Chondrocyte (in vitro differentiated cells): Measurements from ENCODE around the gene DNM3. TPM values are rescaled to one million over a fixed set of nuclear protein-coding genes. Genes with fewer than 3 reads are reported as not detected.
A peak's percentile ranks its signal among the peaks of the same experiment; 100 is the strongest.

Source experiments
- DNase-seq: peaks from one replicate; pipeline ENCODE4 v3.0.0; 2021; ENCODE audit warnings: mixed read lengths, low spot score
- H3K27ac Mint-ChIP-seq: one replicate; pipeline ENCODE4 v1.8.0; 2021; ENCODE audit warnings: mild to moderate bottlenecking, moderate library complexity, mixed read lengths; ENCODE audit not compliant: unreplicated experiment
- H3K27me3 Mint-ChIP-seq: 2 replicates; pipeline ENCODE4 v1.8.0; 2021; ENCODE audit warnings: low read depth, mixed read lengths
- H3K36me3 Mint-ChIP-seq: 2 replicates; pipeline ENCODE4 v1.8.0; 2021; ENCODE audit warnings: low read depth, mixed read lengths
- H3K4me1 Mint-ChIP-seq: 2 replicates; pipeline ENCODE4 v1.8.0; 2021; ENCODE audit warnings: low read depth, mild to moderate bottlenecking, mixed read lengths
- H3K4me3 Mint-ChIP-seq: one replicate; pipeline ENCODE4 v1.8.0; 2021; ENCODE audit warnings: mild to moderate bottlenecking, moderate library complexity, mixed read lengths; ENCODE audit not compliant: unreplicated experiment
- H3K9me3 Mint-ChIP-seq: 2 replicates; pipeline ENCODE4 v1.8.0; 2021; ENCODE audit warnings: low read depth, mixed read lengths
- CTCF ChIP-seq: fragments of 200-600 bp; sonication (generic); IDR thresholded peaks from 2 replicates; pipeline ENCODE4 v1.5.0; 2021; ENCODE audit warnings: antibody characterized with exemption, mild to moderate bottlenecking, moderate library complexity
- total RNA-seq: library from RNA; stranded (reverse); gene quantifications from 3 replicates; pipeline ENCODE4 v1.2.1, GENCODE V29; 2021

Gene DNM3
- total RNA-seq, 1 donor from 2014 or later, result 12.4 TPM

- Mint-ChIP-seq H3K36me3 (peaks cover 6% of the 10 kb centered on the region), H3K27ac (peak overlapping the region; percentile 63), H3K4me3 (no peak overlapping the region), H3K4me1 (peaks cover 55% of the 10 kb centered on the region), H3K9me3 (peaks cover 2% of the 10 kb centered on the region), H3K27me3 (no peaks in the 10 kb centered on the region)
- TF ChIP-seq CTCF, result no peak
- no peak for DNase-seq
Observed at GRCh38 chr1:172414331-172414730, 573.0 kb downstream of the DNM3 start.

- H3K27me3 Mint-ChIP-seq, result no peaks in the 10 kb centered on the region
- H3K36me3 Mint-ChIP-seq, result peaks cover 6% of the 10 kb centered on the region
- no peak for TF ChIP-seq CTCF
- DNase-seq, result no peak
- H3K4me3 Mint-ChIP-seq, result no peak overlapping the region
- H3K27ac Mint-ChIP-seq, result no peak overlapping the region
- H3K9me3 Mint-ChIP-seq, result peaks cover 2% of the 10 kb centered on the region
- peaks cover 46% of the 10 kb centered on the region for H3K4me1 Mint-ChIP-seq
Observed at GRCh38 chr1:172416496-172417035, 575.3 kb downstream of the DNM3 start.

GRCh38 chr1:172417557-172417956, 576.3 kb downstream of the DNM3 start:
- Mint-ChIP-seq H3K9me3 (peaks cover 2% of the 10 kb centered on the region), H3K27ac (no peak overlapping the region), H3K4me3 (no peak overlapping the region), H3K4me1 (peaks cover 38% of the 10 kb centered on the region), H3K27me3 (no peaks in the 10 kb centered on the region), H3K36me3 (peaks cover 6% of the 10 kb centered on the region)
- TF ChIP-seq CTCF, result no peak
- DNase-seq, result no peak

GRCh38 chr1:172420385-172420784, 579.1 kb downstream of the DNM3 start, which contains the start of gene C1orf105:
TSS of gene C1orf105 (plus strand) at chr1:172420685. CDS start at chr1:172420886, 201 bp downstream.
- Mint-ChIP-seq H3K36me3 (peaks cover 3% of the 10 kb centered on the region), H3K4me3 (no peak within 1 kb of the TSS), H3K9me3 (no peaks in the 10 kb centered on the region), H3K27ac (no peak within 1 kb of the TSS), H3K4me1 (peaks cover 15% of the 10 kb centered on the region), H3K27me3 (no peaks in the 10 kb centered on the region)
- DNase-seq, result no peak
- no peak for TF ChIP-seq CTCF

- Mint-ChIP-seq H3K27ac (no peak overlapping the region), H3K9me3 (no peaks in the 10 kb centered on the region), H3K36me3 (peaks cover 3% of the 10 kb centered on the region), H3K27me3 (no peaks in the 10 kb centered on the region), H3K4me1 (peaks cover 7% of the 10 kb centered on the region), H3K4me3 (no peak overlapping the region)
- TF ChIP-seq CTCF, result no peak
- DNase-seq, result no peak
Observed at GRCh38 chr1:172421974-172422604, 580.8 kb downstream of the DNM3 start.
